Measurements from ENCODE around the gene C12orf75. TPM values are rescaled to one million over a fixed set of nuclear protein-coding genes. Genes with fewer than 3 reads are reported as not detected.

C12orf75 gene
- total RNA-seq, 2 experiments from 2014 or later: 16.7 to 17.0 TPM

DNA sequence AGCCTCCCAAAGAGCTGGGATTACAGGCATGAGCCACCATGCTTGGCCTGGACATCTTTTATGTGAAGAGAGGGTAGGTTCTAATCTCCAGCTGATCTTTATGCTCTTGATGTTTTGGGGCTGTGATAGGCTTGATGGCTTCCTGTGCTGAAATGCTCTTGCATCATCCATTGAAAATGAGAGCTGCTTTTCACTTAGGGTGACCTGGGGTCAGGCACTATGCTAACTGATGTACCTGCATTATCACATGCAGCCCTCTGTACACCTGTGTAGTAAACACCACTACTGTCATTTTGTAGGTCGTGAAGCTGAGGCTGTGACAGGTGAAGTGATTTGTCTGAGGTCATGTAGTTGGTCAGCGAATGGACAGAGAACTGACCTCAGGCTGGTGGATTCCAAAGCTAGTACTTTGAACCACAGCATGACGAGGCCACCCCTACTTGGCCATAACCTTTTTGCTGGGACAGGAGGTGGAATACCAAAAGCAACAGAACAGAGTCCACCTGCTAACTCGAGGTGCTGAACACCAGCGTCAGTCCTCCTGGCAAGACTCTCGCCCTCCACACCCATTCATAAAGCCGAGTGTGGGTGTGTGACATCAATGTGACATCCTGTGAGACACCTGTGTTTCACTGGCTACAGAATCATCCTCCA is 69.1 kb downstream of the C12orf75 start:
- H3K27ac Mint-ChIP-seq: no peak overlapping the region
- H3K27me3 ChIP-seq (ENCODE audit: control insufficient read depth in 1 of 2, insufficient read depth in 2 of 2, low read length in 2 of 2): no peaks in the 10 kb centered on the region
- no peak for ATAC-seq (ENCODE audit: poor library complexity)
- no peaks in the 10 kb centered on the region for H3K4me1 Mint-ChIP-seq (ENCODE audit: low read depth)
- H3K9me3 ChIP-seq (ENCODE audit: control insufficient read depth in 1 of 2, insufficient read depth in 1 of 2, low read length in 2 of 2): no peaks in the 10 kb centered on the region
- no peaks in the 10 kb centered on the region for H3K36me3 ChIP-seq (ENCODE audit: insufficient read depth, low read length)
- no peak for DNase-seq
- no peak overlapping the region for H3K4me3 Mint-ChIP-seq
- TF ChIP-seq CTCF (IDR thresholded peaks at IDR 0.05): no peak
- H3K27ac ChIP-seq (ENCODE audit: low read depth in 1 of 2, low read length in 2 of 2): no peak overlapping the region
- no peak overlapping the region for H3K4me3 ChIP-seq (ENCODE audit: low read length)
- no peaks in the 10 kb centered on the region for H3K27me3 Mint-ChIP-seq
- no peaks in the 10 kb centered on the region for H3K4me1 ChIP-seq (ENCODE audit: insufficient read depth, low read length)
- intact Hi-C loops (cut with DNase I, micrococcal nuclease): no loop called here
- POLR2A ChIA-PET: interaction anchor here (0.8 kb wide), 1 partner anchor 1393 kb away, joined by 3 read pairs; no protein-coding TSS in a partner anchor
- no peaks in the 10 kb centered on the region for H3K9me3 Mint-ChIP-seq
- CTCF ChIA-PET: no interaction called here
- H3K36me3 Mint-ChIP-seq (ENCODE audit: low read depth): no peaks in the 10 kb centered on the region

DNA sequence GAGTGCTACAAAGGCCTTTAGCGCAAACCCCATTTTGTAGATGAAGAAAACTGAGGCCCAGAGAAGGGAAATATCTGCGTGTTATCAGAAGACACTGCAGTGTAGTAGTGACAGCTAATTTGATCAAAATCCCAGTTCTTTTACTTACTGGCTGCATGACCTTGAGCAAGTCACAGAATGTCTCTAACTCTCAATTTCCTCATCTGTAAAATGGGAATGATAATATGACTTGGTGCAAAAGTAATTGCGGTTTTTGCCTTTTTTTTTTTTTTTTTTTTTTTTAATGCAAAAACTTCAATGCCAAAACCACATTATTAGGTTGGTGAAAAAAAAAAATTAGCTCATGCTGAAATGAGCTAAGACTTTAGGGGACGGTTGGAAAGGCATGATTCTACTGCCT is 69.7 kb downstream of the C12orf75 start:
- no peaks in the 10 kb centered on the region for H3K36me3 Mint-ChIP-seq (ENCODE audit: low read depth)
- no peak overlapping the region for H3K4me3 Mint-ChIP-seq
- no peak for DNase-seq
- no peak overlapping the region for H3K27ac Mint-ChIP-seq
- no peaks in the 10 kb centered on the region for H3K27me3 ChIP-seq (ENCODE audit: control insufficient read depth in 1 of 2, insufficient read depth in 2 of 2, low read length in 2 of 2)
- intact Hi-C loops (cut with DNase I, micrococcal nuclease): no loop called here
- no peak for ATAC-seq (ENCODE audit: poor library complexity)
- no peaks in the 10 kb centered on the region for H3K27me3 Mint-ChIP-seq
- POLR2A ChIA-PET: interaction anchor here (0.8 kb wide), 1 partner anchor 1393 kb away, joined by 3 read pairs; no protein-coding TSS in a partner anchor
- no peak overlapping the region for H3K27ac ChIP-seq (ENCODE audit: low read depth in 1 of 2, low read length in 2 of 2)
- no peaks in the 10 kb centered on the region for H3K4me1 Mint-ChIP-seq (ENCODE audit: low read depth)
- TF ChIP-seq CTCF (IDR thresholded peaks at IDR 0.05): no peak
- no peaks in the 10 kb centered on the region for H3K4me1 ChIP-seq (ENCODE audit: insufficient read depth, low read length)
- H3K9me3 ChIP-seq (ENCODE audit: control insufficient read depth in 1 of 2, insufficient read depth in 1 of 2, low read length in 2 of 2): no peaks in the 10 kb centered on the region
- no peaks in the 10 kb centered on the region for H3K36me3 ChIP-seq (ENCODE audit: insufficient read depth, low read length)
- peaks cover 2% of the 10 kb centered on the region for H3K9me3 Mint-ChIP-seq
- H3K4me3 ChIP-seq (ENCODE audit: low read length): no peak overlapping the region
- CTCF ChIA-PET: interaction anchor here (0.7 kb wide), 1 partner anchor 21 kb away, joined by 3 read pairs; no protein-coding TSS in a partner anchor

- DNase-seq: no peak
- H3K27ac Mint-ChIP-seq: no peak overlapping the region
- POLR2A ChIA-PET: no interaction called here
These were observed 70.7 kb downstream of the C12orf75 start for GRCh38 chr12:105401198-105401597.

More at GRCh38 chr12:105401198-105401597, 70.7 kb downstream of the C12orf75 start:
- no peak for TF ChIP-seq CTCF (IDR thresholded peaks at IDR 0.05)
- Histone ChIP-seq H3K9me3 (ENCODE audit: control insufficient read depth in 1 of 2, insufficient read depth in 1 of 2, low read length in 2 of 2) (no peaks in the 10 kb centered on the region), H3K27ac (ENCODE audit: low read depth in 1 of 2, low read length in 2 of 2) (no peak overlapping the region), H3K27me3 (ENCODE audit: control insufficient read depth in 1 of 2, insufficient read depth in 2 of 2, low read length in 2 of 2) (no peaks in the 10 kb centered on the region), H3K4me1 (ENCODE audit: insufficient read depth, low read length) (no peaks in the 10 kb centered on the region), H3K4me3 (ENCODE audit: low read length) (no peak overlapping the region), H3K36me3 (ENCODE audit: insufficient read depth, low read length) (no peaks in the 10 kb centered on the region)
- Mint-ChIP-seq H3K4me1 (ENCODE audit: low read depth) (no peaks in the 10 kb centered on the region), H3K9me3 (peaks cover 2% of the 10 kb centered on the region), H3K36me3 (ENCODE audit: low read depth) (no peaks in the 10 kb centered on the region), H3K4me3 (no peak overlapping the region), H3K27me3 (no peaks in the 10 kb centered on the region)
- CTCF ChIA-PET: no interaction called here
- intact Hi-C loops (cut with DNase I, micrococcal nuclease): no loop called here
- ATAC-seq (ENCODE audit: poor library complexity): no peak

All from CD4-positive, alpha-beta T cell (primary cell).